Left lung (tissue), 10 donors: ENCODE measurements around the gene MAN1B1. TPM values are rescaled to one million over a fixed set of nuclear protein-coding genes. Genes with fewer than 3 reads are reported as not detected.

Experiments
- ATAC-seq: fragments of 200-7000 bp; cut with Tn5 transposase; one replicate; pipeline ENCODE4 v1.9.1; 2020; ENCODE audit warnings: moderate library complexity
- DNase-seq, 4 donors: peaks; one replicate each; pipeline ENCODE4 v3.0.0-alpha.2; 2013 to 2020
- H3K27ac ChIP-seq, 2 donors: fragments of 200-600 bp; sonication (generic) in 1 of 2; one replicate each; pipeline versions ENCODE4 v1.5.0 to v1.8.0; 2020 to 2021
- H3K27me3 ChIP-seq, 2 donors: fragments of 200-600 bp; sonication (generic) in 1 of 2; one replicate each; pipeline versions ENCODE4 v1.5.0 to v1.8.0; 2020 to 2021
- H3K36me3 ChIP-seq, 2 donors: fragments of 200-600 bp; sonication (generic) in 1 of 2; one replicate each; pipeline versions ENCODE4 v1.5.0 to v1.8.0; 2020 to 2021
- H3K4me1 ChIP-seq, 2 donors: fragments of 200-600 bp; one replicate each; pipeline ENCODE4 v1.8.0; 2021
- H3K4me3 ChIP-seq, 2 donors: fragments of 200-600 bp; sonication (generic) in 1 of 2; one replicate each; pipeline versions ENCODE4 v1.5.0 to v1.8.0; 2020 to 2021; ENCODE audit warnings: mild to moderate bottlenecking in 1 of 2
- H3K9me3 ChIP-seq, 2 donors: fragments of 200-600 bp; sonication (generic) in 1 of 2; one replicate each; pipeline versions ENCODE4 v1.5.0 to v1.8.0; 2020 to 2021
- CTCF ChIP-seq, 2 donors: fragments of 200-600 bp; sonication (generic) in 1 of 2; IDR thresholded peaks; one replicate each; pipeline versions ENCODE4 v1.5.0 to v1.8.0; 2021; ENCODE audit warnings: antibody characterized with exemption in 2 of 2
- intact Hi-C, 2 donors: fragments of 100-400 bp; cut with DNase I; formaldehyde crosslinking; loops; one replicate each; pipeline versions ENCODE4 v1.11.2 to v1.14.2; 2022
- polyA plus RNA-seq, 6 donors: library from polyadenylated mRNA; unstranded; fragments of 120-200 nt; gene quantifications; one replicate each; pipeline ENCODE4 v1.2.1, GENCODE V29; 2013; ENCODE audit not compliant: insufficient read length in 6 of 6
- total RNA-seq, 2 donors: library from RNA; stranded (reverse); fragmentation: NEBNext Ultra II Directional; extraction: Animal tissue kit (Norgen Biotek cat#: 25700); gene quantifications; one replicate each; pipeline ENCODE4 v1.2.1, GENCODE V29; 2021
- donor health status: DM: no; HTN: yes; CAD: no.
- donor health status: DM: no; HTN: no; CAD: no.

Gene MAN1B1
- total and polyA plus RNA-seq, 8 donors: 51.5 to 74.9 (median 64.8) TPM

DNA sequence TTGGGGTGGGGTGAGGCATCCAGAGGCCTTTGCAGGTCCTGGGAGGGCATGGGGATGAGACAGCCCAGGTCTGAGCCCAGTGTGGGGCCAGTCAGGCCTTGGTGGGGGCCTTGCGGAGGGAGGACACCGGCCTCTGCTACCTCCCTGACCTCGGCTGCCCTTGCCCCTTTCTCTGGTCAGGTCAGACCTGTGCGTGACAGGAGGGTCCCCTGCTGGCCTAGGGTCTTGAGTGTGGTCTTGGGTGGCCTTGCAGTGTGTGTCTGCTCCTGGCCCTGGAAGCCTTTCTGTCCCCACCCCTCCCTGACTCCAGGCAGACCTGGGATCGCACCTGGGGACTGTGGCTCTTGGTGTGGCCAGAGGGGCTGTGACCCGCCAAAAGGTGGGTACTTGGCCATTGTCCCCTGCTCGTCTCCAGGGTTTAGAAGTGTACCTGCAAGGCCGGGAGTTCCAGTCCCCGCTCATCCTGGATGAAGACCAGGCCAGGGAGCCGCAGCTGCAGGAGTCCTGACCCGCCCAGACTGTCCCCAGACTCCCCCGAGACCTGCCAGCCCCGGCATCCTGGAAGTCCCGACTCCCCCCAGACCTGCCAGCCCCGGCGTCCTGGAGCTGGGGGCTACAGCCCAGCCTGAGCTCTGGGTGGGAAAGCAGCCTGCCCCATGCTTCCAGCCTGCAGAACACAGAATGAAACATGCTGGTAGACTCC lies 4.4 kb upstream of the MAN1B1 start:
- ATAC-seq (no peak), DNase-seq (peak in 1 of 4 donors; percentile 60)
- no peak for TF ChIP-seq CTCF (IDR thresholded peaks at IDR 0.05)
- Histone ChIP-seq H3K4me3 (no peak overlapping the region), H3K9me3 (no peaks in the 10 kb centered on the region), H3K27me3 (peaks cover 0 to 11% of the 10 kb centered on the region in 2 donors), H3K4me1 (peaks cover 21 to 56% of the 10 kb centered on the region in 2 donors), H3K36me3 (peaks cover 0 to 54% of the 10 kb centered on the region in 2 donors), H3K27ac (no peak overlapping the region)
- intact Hi-C loops: no loop called here

- Histone ChIP-seq H3K27me3 (peaks cover 0 to 7% of the 10 kb centered on the region in 2 donors), H3K27ac (peak overlapping the region; percentile 20 to 59), H3K4me3 (no peak overlapping the region), H3K4me1 (peaks cover 26 to 59% of the 10 kb centered on the region in 2 donors), H3K36me3 (peaks cover 0 to 54% of the 10 kb centered on the region in 2 donors), H3K9me3 (no peaks in the 10 kb centered on the region)
- no peak for ATAC-seq
- intact Hi-C loops: no loop called here
- TF ChIP-seq CTCF (IDR thresholded peaks at IDR 0.05): no peak
- no peak for DNase-seq
These were observed 3.9 kb upstream of the MAN1B1 start for GRCh38 chr9:137082925-137083290.

DNA sequence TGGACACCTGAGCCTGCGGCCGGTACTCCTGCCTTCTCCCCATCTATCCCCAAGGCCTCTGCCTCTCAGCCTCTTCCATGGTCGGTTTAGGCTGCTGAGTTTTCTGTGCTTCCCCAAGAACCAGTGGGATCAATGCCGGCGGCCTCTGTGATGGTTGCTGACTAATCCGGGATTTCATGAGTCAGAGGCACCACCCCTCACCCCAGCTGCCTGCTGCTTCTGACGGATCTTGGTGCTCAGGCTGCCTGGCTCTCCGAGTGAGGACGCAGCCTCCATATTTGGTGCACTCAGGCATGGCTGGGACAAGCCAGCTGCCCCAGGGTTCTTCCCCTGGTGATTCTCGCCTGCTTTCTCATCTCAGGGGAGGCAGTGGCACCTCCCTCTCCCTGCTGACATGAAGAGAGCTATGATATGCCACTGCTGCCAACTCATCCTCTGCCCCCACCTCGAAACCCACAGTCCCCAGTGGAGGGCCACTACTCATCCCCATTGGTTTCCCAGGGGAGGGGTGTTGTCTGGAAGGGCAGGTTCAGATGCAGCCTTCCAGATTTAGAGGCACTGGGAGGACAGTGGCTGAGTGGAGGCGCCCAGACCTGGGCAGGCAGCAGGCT lies 3.3 kb upstream of the MAN1B1 start:
- intact Hi-C loops: no loop called here
- ATAC-seq: no peak
- H3K9me3 ChIP-seq: no peaks in the 10 kb centered on the region
- H3K4me1 ChIP-seq: peaks cover 22 to 59% of the 10 kb centered on the region in 2 donors
- DNase-seq: peak in 2 of 4 donors; percentile 75 to 80
- TF ChIP-seq CTCF (IDR thresholded peaks at IDR 0.05): no peak
- H3K4me3 ChIP-seq: no peak overlapping the region
- peaks cover 0 to 52% of the 10 kb centered on the region in 2 donors for H3K36me3 ChIP-seq
- peak overlapping the region; percentile 20 to 59 for H3K27ac ChIP-seq
- H3K27me3 ChIP-seq: peaks cover 0 to 2% of the 10 kb centered on the region in 2 donors

DNA sequence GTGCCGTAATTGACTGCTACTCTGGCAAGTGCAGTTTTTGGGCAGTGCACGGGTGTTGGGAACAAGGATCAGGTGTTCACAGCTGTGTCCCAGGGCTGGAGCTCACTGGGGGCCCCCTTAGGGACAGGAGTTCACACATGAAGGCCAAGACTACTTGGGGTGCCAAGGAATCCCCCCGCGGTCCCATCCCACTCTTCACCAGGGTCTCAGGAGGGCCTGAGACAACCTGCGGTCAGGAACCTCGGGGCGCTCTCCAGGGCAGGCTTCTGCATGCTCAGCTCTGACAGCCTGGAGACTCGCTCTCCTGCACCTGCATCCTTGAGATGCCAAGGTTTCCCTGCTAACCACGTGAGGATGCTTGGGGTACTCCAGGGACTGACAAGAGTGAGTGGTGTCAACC lies 2.3 kb upstream of the MAN1B1 start:
- ATAC-seq (no peak), DNase-seq (peak in 1 of 4 donors; percentile 61)
- H3K4me1 ChIP-seq: peaks cover 17 to 50% of the 10 kb centered on the region in 2 donors
- no peak for TF ChIP-seq CTCF (IDR thresholded peaks at IDR 0.05)
- H3K4me3 ChIP-seq: no peak overlapping the region
- no peak overlapping the region for H3K27ac ChIP-seq
- H3K9me3 ChIP-seq: no peaks in the 10 kb centered on the region
- peaks cover 0 to 42% of the 10 kb centered on the region in 2 donors for H3K36me3 ChIP-seq
- H3K27me3 ChIP-seq: no peaks in the 10 kb centered on the region
- intact Hi-C loops: no loop called here

- intact Hi-C loops: no loop called here
These were observed 760 bp upstream of the MAN1B1 start for GRCh38 chr9:137085920-137086530.

More at GRCh38 chr9:137085920-137086530, 760 bp upstream of the MAN1B1 start:
- Histone ChIP-seq H3K4me3 (peak overlapping the region; percentile 75), H3K9me3 (no peaks in the 10 kb centered on the region), H3K27ac (peak overlapping the region; percentile 87 to 95), H3K36me3 (peaks cover 0 to 28% of the 10 kb centered on the region in 2 donors), H3K27me3 (no peaks in the 10 kb centered on the region), H3K4me1 (peaks cover 17 to 45% of the 10 kb centered on the region in 2 donors)
- DNase-seq (no peak), ATAC-seq (peak; percentile 11)
- no peak for TF ChIP-seq CTCF (IDR thresholded peaks at IDR 0.05)
